ENCODE measurements around the gene MRPS15.

MRPS15 gene

DNA sequence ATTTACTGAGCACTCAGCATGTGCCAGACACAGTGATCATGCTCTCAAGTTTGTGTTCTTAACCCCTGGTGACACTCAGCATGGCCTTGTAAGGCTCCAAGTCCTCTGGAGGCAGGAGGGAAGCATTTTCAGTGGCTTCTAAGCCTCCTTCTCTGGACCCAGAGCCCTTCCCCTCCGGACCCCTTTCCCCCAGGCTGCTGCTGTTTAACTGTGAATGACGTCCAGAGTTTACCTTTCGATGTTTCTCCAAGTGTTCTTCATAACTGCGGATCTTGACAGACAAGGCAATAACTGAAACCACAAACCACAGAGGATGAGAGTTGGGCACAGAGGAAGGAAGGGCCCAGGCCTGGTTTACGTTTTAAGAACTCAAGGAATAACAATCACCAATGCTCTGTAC is 6.5 kb downstream of the MRPS15 start:
- no peak for DNase-seq (ENCODE audit: low read depth)

DNA sequence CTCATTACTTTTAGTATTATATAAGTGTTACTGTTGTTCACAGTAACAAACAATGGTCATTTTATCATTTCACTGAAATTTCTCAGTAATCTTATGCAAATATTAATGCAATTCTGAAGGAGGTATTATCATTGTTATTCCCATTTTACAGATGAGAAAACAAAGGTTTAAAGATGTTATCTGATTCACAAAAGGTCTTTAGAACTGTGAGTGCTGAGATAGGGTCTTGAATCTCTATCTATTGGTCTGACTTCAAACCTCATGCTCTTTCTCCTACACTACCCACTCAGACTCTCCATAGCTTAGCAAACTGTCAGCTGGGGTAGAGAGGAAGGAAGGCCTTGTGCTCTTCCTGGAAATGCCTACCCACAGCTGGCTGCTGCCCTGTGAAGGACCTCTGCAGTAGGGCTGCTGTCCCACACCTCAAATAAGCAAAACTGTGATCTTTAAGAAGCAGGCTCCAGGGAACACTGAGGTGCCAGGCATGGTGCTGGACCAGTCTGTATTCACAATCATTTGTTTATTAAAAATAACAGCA is 7.7 kb downstream of the MRPS15 start:
- no peak for DNase-seq (ENCODE audit: low read depth)

DNA sequence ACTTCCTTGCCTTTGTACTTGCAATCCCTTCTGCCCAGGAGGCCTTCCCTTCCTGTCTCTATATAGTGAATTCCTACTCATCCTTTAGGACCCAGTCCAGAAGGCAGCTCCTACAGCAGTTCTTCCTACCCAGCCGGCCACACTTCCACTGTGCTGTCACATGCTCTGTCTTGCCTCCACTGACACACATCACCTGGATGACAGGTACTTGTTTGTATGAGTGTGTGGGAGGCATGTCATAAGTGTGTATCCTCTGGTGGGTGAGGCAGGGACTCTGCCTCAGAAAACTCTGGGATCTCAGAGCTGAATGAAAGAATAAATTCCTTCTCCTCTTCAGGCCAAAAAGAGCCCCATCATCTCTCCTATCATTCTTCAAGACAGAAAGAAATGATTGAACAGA is 8.8 kb downstream of the MRPS15 start:
- DNase-seq (ENCODE audit: low read depth) = no peak

DNA sequence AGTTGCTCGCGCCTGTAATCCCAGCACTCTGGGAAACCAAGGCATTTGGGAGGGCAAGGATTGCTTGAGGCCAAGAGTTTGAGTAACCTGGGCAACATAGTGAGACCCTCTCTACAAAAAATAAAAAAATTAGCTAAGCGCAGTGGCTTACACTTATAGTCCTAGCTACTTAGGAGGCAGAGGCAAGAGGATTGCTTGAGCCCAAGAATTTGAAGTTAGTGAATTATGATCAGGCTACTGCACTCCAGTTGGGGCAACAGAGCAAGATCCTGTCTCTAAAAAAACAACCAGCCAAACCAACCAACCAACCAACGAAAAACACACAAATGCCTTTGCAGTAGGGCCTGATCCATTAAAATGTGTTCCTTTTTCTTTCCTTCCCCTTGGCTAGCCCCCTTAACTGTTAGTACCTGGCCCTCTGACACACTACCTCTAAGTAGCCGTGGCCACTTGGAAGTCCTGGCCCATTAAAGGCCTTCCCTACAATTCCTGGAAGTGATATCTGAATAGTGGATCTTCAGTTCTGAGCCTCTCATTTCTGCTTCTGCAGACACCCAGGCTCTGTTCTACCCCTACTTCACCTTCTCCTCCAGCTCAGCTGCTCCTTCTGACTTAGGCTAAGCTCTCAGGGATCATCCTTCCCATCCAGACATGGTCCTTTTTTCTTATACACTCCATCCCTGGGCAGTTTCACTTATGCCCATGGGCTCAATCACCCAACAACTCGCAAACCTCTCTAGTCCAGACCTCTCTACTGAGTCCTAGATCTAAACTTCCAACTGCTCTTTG is 10.4 kb downstream of the MRPS15 start:
- no peak for DNase-seq (ENCODE audit: low read depth)

DNA sequence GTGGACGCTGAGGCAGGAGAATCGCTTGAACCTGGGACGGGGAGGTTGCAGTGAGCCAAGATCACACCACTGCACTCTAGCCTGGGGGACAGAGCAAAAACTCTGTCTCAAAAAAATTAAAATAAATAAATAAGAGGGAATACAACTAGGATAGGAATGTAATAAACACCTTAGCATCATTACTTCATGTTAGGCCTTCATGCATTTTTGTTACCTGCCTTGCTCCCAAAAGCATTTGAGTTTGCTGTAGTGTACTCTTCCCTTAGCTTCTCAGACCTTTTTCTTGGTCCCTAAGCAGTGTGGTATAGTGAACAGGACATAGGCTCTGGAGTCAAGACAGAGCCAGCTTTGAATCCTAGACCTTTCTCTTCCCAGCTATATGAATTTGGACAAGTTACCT is 11.1 kb downstream of the MRPS15 start:
- no peak for DNase-seq (ENCODE audit: low read depth)

DNA sequence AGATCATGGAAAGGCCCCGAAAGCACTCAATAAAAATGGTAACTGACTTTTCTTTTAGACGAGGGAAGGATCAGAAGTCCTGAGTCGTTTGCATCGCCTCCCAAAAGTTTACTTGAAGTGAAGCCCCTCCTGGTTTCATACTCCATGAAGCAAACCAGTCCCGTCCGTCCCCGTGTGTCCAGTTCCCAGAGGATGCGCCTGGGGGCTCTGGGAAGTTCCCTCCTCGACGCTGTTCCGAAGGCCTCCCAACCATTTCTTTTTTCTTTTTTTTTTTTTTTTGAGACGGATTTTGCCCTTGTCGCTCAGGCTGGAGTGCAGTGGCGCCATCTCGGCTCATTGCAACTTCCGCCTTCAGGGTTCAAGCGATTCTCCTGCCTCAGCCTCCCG is 13.3 kb downstream of the MRPS15 start:
- DNase-seq (ENCODE audit: low read depth) = no peak

DNA sequence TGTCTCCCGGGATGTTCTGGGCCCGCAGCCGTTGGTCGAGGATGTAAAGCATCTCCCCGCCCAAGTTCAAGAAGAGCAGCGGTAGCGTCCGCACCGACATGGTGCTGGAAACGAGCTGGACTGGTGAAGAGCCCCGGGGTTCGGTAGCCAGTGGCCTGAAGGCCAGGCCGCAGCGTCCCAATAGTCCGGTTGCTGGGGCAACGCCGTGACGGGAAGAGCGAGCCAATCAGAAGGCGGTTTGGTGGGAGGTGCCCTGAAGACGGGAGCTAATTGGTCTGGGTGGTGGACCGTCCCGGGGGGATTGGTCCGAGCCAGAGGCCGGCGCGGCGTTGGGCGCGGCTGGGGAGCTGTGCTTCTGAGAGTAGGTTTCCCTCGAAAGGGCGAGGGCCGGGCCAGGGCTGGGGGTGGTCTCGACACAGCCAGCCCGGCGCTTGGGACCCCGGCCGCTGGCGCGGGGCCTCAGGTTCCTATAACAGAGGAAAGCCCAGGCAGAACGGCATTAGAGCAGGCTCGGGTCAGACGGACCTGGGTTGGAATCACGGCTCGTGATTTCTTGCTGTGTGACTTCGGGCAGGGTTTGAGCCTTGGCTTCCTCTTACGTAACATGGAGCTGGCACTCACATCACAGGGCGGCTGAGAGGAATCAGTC is 13.8 kb downstream of the MRPS15 start, which contains the start of gene OSCP1:
TSS of gene OSCP1 (minus strand) at position 182 of the 649 bp plus-strand sequence. CDS start at position 100, 82 bp downstream.
- peak; percentile 87 for DNase-seq (ENCODE audit: low read depth)

DNA sequence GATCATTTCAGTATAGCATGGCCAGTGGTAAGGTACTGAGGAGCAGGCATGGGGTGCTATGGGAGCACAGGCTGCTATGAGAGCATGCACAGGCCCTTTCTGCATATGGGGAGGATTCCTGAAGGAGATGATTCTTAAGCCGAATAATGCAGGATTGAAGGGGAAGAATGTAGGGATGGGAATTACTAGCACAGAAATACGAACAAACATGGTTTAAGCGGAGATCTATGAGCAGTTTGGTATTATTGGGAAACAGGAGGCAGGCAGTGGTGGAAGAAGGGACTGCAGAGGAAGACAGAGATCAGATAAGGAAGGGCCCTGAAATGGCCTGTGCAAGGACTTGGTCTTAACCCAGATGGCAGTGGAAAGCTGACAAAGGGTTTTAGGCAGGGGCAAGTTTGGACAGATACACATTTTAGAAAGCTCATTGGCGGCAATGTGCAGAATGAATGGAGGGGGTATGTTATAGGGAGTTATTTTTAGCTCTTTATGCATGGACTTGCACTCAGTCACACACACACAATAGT is 15.6 kb downstream of the MRPS15 start:
- DNase-seq (ENCODE audit: low read depth) = no peak

DNA sequence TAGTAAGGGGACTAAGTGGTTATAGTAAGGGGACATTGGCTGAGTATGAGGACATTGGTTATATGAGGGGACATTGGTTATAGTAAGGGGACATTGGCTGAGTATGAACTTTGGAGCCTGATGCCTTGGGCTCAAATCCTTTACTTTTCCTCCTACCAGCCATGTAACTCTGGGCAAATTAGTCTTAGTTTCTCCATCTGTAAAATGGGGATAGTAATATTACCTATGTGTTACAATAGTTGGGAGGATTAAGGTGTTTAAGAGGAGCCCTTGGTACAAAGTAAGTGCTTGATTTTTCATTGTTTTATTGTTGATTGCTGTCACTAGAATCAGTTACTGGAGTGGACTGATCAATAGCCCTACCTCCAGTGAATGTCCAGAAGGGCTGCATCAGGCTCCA is 16.7 kb downstream of the MRPS15 start:
- no peak for DNase-seq (ENCODE audit: low read depth)

DNA sequence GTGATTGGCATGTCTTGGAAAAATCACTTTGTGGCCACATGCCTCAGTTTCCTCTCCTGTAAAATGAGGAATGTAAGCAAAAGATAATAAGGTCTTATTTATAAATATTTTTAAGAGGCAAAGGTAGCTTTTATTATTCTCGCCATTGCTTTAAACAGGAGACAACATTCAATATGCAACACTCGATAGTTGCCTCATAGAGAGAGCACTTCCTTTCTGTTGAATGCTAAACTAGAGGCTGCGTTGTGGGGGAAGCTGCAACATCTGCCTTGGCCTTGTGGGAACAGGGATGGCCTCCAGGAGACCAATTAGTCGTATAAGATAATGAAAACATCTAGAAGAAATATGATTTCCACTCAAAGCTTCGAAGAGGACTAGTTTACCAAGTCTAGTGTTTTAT is 17.4 kb downstream of the MRPS15 start:
- DNase-seq (ENCODE audit: low read depth) = no peak

DNA sequence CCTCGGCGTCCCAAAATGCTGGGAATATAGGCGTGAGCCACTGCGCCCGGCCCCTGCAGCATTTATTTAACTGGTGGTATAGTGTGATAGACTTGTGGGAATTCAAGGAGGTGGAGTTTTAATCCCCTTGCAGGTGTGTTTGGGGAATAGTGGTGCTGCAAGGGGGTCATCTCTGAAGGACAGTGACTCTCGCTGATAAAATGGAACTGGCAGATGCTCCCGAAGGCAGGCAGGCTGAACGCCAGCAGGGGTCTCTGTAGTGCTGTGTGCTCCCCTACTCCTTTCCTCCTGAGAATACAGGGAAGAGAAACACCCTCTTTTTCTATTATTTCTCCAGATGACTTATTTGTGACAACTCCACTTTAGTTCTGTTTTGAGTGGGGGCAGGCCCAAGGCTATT is 17.9 kb downstream of the MRPS15 start:
- DNase-seq (ENCODE audit: low read depth) = no peak

DNA sequence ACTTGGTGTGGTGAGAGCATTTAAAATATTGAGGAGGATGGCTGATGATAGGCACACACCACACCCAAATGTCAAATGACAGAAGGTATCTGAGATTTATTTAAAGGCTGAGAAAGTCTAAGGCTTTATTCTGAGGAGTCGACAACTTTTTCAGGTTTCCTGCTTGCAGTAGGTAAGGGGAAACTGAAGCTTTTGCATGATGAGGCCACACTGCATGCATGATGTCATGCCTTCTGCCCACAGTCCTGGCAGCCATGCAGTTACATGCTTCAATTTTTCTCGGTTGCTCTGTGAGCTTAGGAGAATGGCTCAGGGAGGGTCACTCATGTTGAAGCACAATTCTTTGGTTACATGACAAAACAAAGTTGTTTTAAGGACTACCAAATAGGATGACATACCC is 20.9 kb downstream of the MRPS15 start:
- no peak for DNase-seq (ENCODE audit: low read depth)

DNA sequence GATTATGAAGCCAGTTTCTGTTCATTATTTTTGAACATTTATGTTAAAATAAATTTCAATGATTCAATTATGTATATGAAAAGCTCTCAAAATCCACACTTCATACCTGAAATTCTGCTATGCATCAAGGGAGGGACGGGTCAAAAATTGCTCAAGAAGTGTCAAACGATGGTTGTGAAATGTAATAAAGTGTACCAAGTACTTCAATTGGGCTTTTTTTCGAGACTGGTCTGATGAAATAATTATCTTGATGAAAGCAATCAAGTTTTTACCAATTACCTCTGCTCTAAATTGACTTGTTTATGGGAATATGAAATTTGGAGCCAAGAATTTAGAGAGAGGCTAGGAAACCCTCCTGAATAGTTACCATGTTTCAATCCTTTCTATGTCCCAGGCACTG is 21.8 kb downstream of the MRPS15 start:
- no peak for DNase-seq (ENCODE audit: low read depth)

DNA sequence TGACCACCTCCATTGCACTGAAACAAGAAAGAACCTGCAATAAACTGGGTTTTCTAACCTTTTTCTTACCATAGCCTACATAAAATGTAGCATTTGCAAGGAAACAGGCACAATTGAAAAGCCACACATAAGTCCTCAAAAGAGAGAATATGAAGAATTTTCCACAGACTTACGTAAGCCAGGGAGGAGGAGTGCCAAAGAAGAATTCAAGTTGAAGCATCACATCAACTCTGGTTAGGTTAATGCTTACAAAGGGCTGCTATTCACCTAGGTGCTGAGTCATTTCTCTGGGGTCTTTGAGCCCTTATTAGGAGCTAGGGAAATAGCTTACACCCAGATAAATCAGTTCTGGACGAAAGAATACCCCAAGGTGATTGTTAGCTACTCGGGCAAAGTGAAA is 23.5 kb downstream of the MRPS15 start:
- no peak for DNase-seq (ENCODE audit: low read depth)

DNA sequence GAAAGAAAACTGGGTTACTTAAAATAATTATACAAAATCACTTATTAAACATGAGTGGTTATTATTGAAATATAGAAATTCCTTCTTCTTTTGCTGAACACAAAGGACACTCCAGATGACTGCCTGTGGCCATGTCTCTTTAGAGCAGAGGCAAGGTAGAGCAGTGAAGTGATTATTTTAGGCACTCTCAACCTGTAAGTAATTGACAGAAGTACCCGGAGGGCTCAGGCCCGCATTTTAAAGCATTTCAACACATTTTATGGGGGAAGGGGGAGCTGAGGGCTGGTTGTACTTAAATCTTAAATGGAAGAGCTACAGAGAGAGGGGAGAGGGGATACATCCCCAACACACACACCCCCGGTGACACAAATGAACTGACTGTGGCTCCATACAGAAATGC is 24.1 kb downstream of the MRPS15 start:
- DNase-seq (ENCODE audit: low read depth) = no peak

DNA sequence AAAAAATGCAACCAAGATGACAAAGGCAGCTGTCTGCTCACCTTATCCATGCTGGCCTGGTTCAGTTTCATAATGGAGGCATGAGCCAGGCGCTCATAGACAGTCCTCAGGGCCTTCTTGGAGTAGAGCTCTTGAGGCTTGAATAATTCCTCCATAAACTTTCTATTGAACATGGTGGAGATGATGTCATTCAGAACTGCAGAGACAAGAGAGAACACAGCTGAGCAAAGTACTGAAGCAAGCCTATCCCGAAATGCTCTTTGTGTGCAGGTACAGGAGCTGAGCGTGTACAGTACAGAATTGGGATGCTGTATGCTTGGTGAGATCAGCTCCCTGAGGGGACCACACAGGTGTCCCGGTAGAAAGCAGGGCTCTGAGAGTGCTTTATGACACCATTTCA is 25.5 kb downstream of the MRPS15 start:
- DNase-seq (ENCODE audit: low read depth) = no peak

DNA sequence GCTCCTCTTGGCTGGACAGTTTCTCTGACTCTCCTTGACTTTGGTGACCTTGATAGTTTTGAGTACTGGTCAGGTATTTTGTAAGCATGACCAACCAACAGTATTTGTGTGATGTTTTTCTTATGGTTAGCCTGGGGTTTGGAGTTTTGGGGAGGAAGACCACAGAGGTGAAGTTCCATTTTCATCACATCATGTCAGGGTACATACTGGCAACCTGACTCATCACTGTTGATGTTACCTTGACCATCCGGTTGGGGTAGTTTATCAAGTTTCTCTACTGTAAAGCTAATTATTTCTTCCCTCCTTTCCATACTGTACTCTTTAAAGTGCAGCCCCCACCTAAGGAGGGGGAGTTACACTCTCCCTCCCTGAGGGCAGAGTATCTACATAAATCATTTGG is 27.4 kb downstream of the MRPS15 start:
- peak; percentile 41 for DNase-seq (ENCODE audit: low read depth)

DNA sequence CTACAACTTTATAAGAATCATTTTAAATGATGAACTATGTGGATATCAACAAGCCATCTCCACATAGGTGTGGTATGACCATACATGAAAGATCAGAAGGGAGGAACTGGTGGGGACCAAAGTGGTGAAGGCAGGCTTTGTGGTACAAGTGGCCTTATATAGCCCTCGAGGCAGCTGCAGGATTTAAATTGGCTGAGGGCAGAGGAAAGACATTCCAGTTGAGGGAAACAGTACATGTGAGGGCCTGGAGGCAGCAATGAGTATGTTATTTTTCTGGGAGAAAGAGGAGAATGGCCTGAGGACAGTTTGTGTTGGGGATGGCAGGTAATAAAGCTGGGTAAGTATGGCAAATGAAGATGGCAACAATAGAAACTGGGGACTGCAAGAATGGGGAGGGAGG is 31.1 kb downstream of the MRPS15 start:
- DNase-seq (ENCODE audit: low read depth) = no peak

DNA sequence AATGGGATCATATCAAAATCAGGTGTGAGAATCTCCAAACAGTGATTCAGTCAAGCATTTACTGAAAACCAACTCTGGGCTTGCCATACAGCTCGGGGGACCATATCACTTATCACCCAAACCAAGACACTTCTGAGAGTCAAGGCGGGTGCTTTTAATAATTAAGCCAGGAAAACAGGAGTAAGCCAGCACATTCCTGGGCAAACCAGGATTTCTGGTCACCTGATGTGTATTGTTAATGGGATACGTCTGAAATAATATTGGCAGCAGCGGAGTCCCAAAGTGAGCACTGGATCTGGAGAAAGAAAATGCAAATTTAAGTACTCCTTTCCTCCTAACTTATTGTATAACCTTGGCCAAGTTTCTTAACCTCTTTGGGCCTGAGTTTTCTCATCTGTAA is 31.6 kb downstream of the MRPS15 start:
- DNase-seq (ENCODE audit: low read depth) = no peak

DNA sequence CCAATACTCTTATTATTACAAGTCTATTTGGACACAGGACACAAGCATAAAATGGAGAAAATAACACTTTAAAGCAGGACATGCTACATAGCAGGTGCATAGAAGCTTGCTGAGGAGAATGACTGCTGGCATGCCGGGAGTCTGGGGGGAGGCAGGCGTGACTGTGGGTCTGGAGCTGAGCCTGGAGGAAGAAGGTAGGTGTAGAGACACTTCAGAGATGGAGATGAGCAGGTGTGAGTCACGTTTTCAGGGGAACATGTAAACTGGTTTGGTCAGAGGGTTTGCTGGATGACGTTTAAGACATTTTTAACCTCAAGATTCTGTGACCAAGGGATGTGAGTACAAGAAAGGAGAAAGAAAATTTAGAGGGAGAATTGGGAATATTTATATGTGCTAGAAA is 38.4 kb downstream of the MRPS15 start:
- DNase-seq (ENCODE audit: low read depth) = no peak

DNA sequence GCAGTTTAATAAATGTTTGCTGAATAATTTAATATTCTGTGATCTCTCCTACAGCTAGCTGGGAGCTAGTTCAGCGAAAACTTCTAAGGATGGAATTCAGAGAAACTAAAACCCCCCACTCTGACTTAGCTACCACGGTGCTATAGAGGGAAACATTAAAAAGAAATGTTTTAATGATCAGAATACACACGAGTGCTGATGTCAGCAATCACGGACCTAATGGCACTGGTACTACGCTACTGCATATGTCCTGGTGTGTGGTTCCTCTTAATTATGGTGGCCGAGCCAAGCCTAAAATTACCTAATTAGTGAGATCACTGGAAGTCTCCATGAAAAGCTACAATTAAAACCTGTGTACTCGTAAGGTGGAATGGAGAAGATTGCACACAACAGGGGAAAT is 42.5 kb downstream of the MRPS15 start:
- no peak for DNase-seq (ENCODE audit: low read depth)

DNA sequence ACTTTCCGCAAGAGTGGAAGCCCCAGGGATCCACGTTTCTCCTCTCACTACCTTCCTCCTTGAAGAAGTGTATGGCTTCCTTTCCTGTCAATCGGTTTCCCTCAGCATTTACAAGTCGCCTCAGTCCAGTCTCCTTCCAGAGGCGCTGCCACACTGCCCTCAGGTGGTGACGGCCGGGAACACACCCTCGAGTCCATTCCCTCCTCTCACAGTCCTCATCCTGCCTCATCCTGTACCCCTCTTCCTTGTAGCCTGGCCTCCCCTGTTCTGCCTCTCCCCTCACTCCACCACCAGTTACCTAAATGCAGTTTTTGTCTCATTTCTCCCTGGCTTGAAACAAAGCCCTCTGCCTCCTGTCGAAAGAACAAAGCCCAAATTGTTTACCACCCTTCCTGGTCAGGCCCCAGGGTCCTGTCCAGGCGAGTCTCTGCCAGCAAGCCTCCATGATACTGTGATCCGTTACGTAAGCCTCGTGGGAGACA is 43.3 kb downstream of the MRPS15 start:
- peak; percentile 50 for DNase-seq (ENCODE audit: low read depth)

DNA sequence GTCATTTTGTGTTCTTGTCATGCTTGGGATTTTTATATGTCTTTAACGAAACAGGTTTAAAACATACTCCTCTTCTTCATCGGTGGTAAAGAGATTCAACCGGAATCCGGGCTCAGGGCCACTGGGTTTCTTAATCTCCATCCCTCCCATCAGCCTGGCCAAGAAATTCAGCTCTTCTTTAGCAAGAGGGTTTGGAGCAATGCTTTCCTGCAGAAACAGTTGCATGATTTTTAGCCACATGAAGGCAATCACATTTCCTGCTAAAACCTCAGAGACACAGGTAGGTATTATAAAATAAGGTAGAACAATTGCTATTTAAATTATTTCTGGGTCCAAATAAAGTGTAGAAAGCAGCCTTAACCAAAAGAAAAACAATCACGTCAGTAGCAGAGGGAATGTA is 43.8 kb downstream of the MRPS15 start:
- DNase-seq (ENCODE audit: low read depth) = no peak

Data from non-pigmented ciliary epithelial cell (primary cell).